Posterior cingulate gyrus (tissue), 11 donors: ENCODE measurements around the gene TLX1.

Experiments used
- DNase-seq, 10 donors: peaks; one replicate each; pipeline versions ENCODE4 v3.0.0 to v3.0.0-alpha.2; 2020 to 2021; ENCODE audit warnings: mixed read lengths in 3 of 10
- intact Hi-C: fragments of 100-400 bp; cut with DNase I; formaldehyde crosslinking; loops from one replicate; pipeline ENCODE4 v1.15.1; 2023

Gene TLX1

DNA sequence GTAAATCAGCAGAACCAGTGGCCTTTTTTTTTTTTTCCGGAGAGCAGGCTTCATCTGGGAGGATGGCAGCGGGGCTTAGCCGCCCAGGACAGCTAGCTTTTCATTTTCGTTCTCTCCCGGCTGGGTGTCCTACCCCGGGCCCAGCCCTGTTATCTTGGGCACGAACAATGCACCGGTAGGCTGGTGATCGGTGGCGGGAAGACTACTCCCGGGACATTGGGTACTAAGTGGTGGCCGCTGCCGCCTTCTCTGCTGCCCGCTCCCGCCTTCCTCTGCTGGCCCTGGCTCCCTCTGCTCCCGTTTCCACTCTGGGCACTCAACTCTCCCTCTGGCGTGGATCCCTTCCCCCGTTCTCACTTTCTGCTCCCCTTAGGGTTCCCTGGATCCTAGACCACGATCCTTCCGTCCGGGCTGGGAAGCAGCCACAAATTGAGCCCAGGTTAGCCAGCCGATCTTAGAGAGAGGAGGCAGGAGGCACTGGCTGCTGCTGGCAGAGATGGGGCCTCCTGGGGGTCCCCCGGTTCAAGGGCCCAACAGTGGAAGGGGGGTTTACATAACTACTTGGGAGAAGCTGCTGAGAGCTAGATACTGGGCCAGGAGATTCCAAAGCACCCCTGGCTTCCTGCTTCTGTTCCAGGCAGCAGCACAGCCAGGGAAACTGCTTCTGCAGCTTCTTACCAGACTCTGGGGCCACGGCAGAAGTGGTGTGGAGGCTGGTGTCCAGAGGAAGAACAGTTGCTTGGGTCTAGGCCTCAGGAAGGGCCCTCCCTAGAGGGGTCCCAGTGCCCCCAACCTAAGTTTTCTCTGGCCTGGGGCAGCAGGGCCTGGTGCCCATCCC, 1.8 kb downstream of the TLX1 start:
- peak in 1 of 10 donors; percentile 66 for DNase-seq

DNA sequence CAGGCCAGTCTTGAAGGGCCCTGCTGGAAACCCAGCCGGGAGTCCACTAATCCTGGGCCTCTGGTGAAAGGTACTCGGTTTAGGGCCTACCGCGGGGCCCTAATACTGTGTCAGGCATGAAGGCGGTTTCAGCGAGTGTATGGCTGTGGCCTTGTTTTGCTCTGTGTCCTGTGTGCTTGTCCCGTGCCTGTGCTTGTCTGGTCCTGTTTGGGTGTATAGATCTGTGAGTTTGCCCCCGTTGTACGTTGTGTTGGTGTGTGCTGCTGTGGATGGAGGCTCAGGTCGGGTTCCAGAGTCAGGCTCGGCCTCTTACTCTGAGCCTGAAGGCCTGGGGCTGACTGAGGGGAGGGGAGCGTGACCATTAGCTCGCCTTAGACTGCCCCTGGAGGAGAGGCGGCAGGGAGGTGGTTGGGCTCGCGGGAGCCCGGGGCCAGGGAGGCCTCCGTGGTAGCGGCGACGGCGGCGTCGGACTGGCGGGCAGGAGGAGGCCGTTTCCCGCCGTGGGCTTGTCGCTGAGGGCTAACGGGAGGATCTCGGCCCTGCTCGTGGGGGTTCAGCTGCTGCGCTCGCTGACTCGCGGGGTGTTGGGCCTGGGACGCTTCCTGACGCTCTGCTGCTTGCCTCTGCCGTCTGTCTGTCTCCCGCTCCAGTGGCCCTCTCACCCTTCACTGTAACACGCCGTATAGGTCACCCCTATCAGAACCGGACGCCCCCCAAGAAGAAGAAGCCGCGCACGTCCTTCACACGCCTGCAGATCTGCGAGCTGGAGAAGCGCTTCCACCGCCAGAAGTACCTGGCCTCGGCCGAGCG, 2.6 kb downstream of the TLX1 start:
- intact Hi-C loops, result no loop called here
- peak in 1 of 10 donors; percentile 71 for DNase-seq

More for the DNA sequence above, 1.8 kb downstream of the TLX1 start:
- intact Hi-C loops, result no loop called here

DNA sequence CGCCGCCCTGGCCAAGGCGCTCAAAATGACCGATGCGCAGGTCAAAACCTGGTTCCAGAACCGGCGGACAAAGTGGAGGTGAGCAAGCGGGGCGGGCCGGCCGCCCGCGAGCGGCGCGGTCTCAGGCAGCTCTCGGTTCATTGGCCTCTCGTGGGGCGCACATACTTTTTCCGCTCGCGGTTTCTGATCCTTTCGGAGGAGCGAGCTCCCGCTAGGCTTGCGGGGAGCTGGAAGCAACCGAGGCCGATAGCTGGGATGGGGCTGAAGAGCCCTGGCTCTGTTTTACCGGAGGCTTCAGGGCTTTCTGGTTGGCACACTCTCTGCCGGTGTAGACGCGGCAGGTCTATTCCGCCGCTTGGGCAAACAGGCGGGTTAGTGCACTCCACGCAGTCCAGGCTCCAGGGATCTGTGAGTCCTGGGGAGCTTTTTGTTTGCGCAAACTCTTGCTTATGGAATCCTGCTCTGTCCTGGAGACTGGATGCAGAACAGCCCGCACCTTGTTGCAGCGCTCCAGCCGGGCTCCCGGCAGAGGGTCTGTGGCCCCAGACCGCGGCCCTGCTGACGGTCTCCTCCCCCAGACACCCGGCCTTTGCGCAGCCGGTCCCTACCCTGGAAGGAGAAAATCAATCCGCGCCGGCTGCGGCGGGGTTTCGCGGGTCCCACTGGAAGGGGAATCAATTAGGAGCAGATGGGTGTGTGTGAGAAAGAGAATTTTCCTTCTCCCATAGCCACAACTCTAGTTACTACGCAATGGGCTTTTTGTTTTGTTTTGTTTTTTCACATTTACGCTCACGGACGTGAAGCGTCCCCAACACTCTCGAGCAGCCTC, 3.4 kb downstream of the TLX1 start:
- intact Hi-C loops, result no loop called here
- peak in 1 of 10 donors; percentile 75 for DNase-seq

DNA sequence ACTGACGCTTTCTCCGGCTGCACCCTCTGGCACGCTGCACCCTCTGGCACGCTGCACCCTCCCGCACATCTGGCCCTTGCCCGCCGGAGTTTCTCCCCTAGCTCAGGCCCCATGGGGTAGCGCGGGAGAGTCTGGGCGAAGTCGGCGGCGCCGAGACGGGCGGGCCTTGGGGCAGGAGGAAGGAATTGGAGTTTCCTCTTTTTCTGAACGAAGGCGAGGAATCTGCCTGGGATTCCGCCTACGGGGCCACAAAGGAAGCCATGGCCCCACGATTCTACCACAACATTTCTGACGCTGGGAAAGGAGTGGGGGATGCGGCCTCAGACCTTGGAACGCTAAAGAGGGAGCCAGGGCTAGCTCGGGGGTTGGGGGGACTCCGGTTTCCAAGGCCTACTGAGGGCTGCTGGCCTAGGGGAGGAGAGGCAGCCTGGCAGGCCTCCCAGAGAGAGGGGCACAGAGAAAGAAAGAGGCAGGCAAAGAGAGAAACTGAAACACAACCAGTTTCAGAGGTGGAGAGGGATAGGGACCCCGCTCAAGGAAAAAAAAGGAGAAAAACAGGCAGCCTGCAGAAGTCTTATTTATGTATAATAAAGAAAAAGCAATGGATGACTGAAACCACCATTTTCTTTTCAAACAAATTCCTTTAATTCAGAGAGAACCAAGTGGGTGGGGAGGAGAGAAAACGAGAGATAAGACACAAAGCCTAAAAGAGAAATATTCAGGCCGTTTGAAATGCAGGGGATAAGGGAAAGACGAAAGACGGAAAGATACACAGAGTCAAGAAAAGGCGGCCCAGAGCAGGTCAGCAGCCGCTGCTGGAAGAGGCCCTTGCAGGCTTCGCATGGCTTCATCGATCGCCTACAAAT, 4.3 kb downstream of the TLX1 start:
- intact Hi-C loops, result no loop called here
- DNase-seq, result peak in 1 of 10 donors; percentile 66

DNA sequence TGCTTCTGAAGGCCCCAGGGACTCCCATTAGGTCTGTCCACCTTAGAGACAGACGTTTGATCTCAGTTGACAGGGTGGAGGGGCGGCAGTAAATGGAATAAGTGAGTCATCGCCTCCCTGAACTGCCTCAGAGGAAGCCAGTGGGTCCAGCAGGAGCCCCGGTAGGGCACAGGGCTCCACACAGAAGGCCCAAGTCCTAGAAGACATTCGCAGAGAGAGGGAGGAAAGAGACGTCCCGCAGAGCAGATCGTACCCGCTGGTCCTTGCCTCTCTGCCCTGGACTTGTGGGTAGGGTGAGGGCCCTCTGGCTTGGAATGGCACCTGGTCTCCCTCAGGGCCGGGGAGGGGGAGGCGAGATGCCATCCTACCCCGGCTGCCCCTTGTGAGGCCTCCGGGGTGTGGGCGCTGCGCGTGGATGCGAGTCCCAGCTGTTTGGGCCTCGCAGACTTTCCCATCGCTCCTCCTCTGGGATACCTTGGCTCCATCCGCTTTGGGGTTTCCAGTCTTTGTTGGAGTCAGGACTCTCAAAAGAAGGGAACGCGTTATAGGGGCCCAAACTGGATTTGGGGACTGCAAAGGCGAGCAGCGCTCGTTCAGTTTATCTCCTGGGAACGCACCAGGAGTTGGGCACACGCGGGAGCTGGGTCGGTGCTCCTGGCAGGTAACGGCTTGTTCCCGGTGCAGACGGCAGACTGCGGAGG, 5.1 kb downstream of the TLX1 start:
- DNase-seq, result peak in 1 of 10 donors; percentile 55
- intact Hi-C loops, result no loop called here

DNA sequence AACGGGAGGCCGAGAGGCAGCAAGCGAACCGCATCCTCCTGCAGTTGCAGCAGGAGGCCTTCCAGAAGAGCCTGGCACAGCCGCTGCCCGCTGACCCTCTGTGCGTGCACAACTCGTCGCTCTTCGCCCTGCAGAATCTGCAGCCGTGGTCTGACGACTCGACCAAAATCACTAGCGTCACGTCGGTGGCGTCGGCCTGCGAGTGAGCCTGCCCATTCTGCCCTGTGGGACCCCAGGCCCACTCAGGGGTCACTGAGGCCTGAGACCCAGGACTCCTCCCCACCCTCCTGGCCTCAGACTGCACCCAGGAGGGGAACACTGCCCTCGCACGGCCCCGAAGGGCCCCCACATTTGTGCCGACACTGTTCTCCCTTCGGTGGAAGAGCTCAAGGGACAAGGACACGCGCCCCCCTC, 5.6 kb downstream of the TLX1 start:
- intact Hi-C loops, result no loop called here
- DNase-seq, result peak in 1 of 10 donors; percentile 63

DNA sequence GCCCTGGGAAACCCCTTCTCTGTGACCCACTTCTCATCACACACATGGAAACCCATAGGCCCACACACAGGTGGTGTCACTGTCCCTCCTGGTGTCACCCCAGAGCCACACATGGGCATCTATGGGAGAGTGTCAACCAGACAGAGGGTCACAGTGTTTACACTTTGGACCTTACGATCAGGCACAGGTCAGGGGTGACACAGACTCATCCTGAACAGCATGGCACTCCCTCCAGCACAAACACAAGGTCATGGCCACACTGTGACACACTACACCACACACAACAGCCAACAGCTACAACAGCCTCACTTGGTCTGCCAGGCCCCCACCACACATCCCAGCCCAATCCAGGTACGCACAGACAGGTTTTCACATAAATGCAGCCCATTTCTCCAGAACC, 6.2 kb downstream of the TLX1 start:
- peak in 1 of 10 donors; percentile 51 for DNase-seq
- intact Hi-C loops, result no loop called here

DNA sequence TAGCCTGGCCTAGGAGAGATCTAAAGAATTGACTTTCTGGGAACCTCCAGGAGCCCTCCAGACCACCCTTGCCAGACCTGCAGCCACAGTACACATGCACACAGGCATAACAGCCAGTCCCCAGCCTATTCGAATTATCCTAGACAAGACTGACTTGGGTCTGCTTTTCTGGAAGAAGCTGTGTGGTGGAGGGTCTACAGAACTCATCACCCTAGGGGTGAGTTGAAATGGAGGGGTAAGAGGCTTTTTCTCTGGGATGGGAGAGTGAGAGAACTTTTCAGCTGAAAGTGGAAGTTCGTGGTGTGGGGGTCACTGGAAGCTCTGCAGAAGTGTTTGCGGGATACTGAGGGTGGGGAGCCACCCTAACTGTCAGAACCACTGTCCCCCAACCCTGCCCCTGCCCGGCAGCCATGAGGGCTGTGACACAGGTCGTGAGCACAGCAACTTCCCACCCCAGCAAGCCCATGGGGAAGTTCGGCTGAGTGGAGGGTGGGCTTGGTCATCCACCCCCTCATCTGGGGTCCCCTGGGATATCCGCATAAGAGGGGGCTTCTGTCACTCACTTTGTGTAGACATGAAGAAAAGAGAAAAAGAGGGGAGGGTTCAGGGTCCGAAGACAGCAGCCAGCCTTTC, 7.8 kb downstream of the TLX1 start:
- DNase-seq, result peak in 1 of 10 donors; percentile 57
- intact Hi-C loops, result no loop called here

DNA sequence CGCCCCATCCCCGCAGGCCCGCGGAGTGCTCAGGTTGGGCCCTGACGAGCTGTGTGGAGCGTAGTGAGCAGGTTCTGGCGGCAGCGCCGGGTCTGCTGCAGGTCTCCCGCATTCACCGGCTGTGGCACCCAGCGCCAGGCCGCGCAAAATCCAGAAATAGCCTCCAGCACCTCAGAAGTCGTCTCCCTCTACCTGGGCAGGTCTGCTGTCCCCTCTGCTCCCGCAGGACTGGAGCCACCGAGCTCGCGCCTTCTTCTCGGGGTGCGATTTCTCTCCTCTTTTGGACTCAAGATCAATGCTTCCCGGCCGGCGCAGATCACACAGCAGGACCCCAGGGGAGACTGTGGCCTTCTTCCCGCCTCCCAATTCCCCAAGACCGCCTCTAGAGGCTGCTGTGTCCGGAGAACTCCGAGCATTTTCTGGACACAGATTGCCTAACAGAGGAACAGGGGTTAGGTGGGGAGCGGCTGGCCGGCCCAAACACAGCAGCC, 8.4 kb downstream of the TLX1 start:
- intact Hi-C loops, result no loop called here
- peak in 1 of 10 donors; percentile 77 for DNase-seq

DNA sequence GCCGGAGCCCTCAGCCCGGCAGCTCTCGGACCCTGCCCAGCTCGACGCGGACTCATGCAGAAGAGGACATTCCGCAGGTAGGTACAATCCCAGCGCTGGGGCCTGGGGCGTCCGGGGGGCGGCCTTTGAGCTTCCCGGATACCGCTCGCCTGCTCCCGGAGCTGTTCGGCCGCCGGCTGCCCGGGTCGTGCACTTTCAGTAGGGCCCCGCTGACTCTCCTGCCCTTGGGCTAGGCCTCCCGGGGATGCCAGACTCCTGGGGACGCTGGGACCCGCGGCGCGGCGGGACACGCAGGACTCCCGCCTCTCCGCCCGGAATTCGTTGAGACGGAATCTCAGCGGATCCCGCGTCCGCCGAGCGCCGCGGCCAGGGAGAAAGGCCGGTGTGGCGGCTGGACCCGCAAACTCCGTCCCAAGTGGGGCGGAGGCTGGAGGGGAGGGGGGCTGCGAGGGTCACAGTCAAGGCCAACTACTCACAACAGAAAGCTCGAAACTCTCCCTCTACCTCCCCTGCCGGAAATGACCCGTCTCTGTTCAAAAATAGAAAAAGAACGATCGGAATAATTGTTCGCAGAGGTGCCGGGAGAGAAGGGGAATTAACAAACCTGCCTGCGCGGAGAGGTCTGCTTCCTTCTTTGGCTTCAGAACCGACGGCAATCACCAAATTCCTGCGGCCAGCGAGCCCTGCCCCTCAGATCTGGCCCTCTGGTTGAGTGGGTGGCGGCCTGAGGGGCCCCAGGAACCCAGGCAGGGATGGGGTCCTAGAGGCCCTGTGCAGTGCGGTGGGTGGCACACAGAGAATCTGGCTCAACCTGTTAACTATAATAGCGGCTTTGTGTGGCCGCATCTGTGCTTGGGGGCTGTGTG, 9.2 kb downstream of the TLX1 start:
- peak in 1 of 10 donors; percentile 74 for DNase-seq
- intact Hi-C loops, result no loop called here

DNA sequence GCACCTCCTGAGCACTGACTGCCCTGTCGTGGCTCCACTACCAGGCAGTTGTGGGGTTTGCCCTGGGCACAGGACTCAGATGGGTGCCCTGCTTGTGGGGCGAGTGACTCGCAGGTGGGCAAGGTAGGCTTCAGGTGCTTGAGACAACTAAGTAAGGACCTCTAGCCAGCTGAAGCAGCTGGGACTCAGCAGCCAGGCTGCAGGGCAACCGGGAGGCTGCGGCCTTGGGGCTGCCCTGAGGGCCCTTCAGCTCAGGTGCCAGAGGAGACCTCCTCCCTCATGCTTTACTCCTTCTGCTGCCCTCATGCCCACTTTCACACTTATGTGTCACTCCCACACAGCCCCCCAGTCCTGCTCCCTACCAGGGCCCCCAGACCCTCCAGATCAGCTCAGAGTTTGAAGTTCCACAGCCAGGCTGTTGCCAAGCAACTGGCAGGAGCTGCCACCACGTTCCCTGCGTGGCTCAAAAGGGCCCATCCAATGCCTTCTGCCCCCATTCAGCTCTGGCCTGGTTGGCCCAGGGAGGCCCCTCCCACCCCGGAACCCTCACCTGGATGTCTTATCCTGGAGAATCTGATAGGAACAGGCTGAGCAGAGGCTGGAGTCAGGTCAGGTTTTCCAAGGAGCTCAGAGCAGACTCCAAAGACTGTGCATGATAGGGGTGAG, 10.0 kb downstream of the TLX1 start:
- DNase-seq, result no peak
- intact Hi-C loops, result no loop called here

DNA sequence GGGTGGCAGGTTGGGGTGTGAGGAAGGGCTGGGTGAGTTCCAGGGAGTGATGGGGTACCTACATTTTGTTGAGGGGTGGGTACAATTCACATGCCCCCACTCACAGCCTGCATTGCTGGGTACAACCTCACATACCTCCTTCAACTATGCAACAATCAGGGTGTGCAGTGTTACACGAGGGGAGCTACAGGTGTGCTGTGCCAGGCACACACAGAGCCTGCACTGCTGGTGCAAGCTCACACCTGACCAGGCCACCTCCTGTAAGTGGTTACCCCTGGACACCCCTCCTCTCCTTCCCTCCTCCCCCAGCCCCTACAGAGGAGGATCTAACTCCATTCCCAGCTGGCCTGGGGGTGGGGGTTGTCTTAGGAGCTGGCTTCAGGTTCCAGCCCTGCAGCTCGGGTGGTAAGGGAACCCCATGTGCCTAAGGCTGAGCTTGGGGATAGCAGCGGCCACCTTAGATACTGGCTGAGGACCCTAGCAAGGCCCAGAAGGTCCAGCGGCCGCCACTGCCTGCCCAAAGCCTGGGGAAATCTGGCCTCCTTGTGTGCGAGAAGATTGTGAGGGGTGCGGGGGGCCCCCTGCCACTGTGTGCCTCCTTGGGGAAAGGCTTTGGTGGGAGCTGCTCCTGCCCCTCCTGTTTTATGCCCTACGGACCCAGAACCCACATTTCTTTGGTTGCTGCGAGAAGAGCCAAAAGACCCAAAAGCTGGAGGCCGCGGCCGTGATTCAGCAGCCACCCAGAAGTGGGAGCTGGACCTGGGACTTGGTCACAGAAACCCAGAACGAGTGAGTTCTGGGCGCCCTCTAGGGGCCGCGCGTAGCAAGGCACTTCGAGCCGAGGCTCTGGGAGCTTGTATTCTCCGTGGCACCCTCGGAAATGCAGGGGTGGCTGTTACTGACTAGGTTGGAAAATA, 10.8 kb downstream of the TLX1 start:
- intact Hi-C loops, result loop anchor here (1.0 kb wide), 1 partner anchor 47 kb away; no protein-coding TSS in a partner anchor
- peak; percentile 58 to 97 (median 80) for DNase-seq

DNA sequence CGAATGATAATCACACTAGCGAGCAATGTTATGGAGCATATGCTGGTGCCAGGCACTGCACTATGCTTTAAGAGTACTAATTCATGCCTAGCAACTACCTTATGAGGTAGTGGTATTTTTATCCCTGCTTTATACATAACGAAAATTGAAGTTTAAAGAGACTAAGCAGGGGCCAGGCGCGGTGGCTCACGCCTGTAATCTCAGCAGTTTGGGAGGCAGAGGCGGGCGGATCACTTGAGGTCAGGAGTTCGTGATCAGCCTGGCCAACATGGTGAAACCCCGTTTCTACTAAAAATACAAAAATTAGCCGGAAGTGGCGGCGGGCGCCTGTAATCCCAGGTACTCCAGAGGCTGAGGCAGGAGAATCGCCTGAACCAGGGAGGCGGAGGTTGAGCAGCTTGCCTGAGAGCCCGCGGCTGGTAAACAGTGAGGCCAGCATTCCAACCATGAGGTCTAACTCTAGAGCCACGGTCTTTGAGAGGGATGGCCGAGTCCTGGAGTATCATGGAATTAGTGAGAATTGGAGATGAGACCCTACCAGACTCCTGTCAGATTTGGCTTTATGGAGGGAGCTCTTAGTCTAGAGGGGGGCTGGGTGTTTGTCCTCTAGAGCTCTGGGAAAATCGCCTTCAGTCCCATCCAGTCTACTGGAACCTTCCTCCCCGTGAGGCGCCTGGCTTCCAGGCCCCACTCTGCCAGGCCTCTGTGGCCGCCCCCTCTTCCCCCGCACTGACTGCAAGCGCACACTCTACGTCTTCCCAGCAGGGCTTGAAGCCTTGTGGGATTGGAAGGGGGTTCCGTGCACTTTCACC, 11.6 kb downstream of the TLX1 start:
- peak in 1 of 10 donors; percentile 72 for DNase-seq
- intact Hi-C loops, result loop anchor here (1.0 kb wide), 1 partner anchor 47 kb away; no protein-coding TSS in a partner anchor

DNA sequence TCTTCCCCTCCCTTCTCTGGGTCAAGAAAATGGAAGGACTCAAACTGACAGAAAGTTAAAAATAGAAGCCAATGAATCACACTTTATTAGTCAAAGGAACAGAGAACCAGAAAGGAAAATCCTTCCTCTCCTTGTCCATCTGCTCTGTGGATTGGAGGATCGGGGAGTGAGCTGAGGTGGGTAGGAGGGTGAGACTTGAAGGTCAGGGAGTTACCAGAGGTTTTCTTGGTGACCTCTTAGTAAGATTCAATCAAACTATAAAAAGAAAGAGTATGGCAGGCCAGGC, 12.2 kb downstream of the TLX1 start:
- DNase-seq, result no peak
- intact Hi-C loops, result no loop called here

DNA sequence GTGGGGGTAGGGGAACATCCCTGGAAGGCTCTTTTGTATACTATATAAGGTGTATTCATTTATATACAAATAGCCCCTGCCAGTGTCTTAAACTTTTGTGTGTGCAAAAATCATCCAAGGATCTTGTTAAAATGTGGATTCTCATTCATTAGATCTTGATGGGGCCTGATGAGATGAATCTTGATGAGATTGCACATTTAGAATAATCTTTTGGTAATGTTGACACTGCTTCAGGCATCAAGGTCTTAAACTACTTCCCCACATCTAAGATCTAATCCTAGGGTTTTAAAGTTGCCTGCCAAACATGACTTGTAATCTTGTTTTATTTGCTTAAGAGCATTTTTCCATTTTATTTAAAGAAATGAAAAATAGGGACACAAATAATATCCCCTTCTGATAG, 13.0 kb downstream of the TLX1 start:
- intact Hi-C loops, result no loop called here

More for the DNA sequence above, 13.0 kb downstream of the TLX1 start:
- DNase-seq, result no peak
